Measurements from ENCODE around the gene HRK. TPM values are rescaled to one million over a fixed set of nuclear protein-coding genes. Genes with fewer than 3 reads are reported as not detected.
"Not testable (repeated sequence)": the region's sequence is repeated elsewhere in the genome, so short reads cannot be mapped to it uniquely, and the experiment has no call there.

Gene HRK
- total and polyA plus RNA-seq, 9 donors, result under 0.01 to 0.30 (median 0.15) TPM; not detected in 3

DNA sequence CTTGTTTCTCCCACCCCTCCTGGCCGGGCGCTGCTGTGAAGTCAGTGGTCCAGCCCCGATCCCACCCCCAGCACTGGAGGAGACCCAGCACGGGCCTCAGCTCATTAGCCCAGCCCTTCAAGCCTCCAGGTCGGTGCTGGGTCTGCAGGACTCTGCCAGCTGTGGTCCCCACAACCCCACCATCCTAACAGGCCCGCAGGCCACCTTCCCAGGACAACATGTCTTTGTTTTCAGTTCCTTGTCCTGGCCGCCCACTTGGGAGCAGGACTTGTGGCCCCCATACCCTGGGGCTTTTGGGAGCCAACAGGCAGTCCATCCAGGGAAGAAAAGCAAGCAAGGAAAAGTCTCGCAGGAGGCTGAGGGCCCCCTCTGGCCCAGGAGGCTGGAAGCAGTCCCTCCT, 60.0 kb downstream of the HRK start:
- H3K4me3 ChIP-seq, result no peak overlapping the region
- intact Hi-C loops (cut with DNase I), result no loop called here
- no peaks in the 10 kb centered on the region for H3K36me3 ChIP-seq
- H3K9me3 ChIP-seq, result no peaks in the 10 kb centered on the region
- H3K27me3 ChIP-seq, result no peaks in the 10 kb centered on the region
- DNase-seq, result peak in 1 of 5 donors; percentile 23
- H3K27ac ChIP-seq, result no peak overlapping the region
- TF ChIP-seq, protein P1, sequence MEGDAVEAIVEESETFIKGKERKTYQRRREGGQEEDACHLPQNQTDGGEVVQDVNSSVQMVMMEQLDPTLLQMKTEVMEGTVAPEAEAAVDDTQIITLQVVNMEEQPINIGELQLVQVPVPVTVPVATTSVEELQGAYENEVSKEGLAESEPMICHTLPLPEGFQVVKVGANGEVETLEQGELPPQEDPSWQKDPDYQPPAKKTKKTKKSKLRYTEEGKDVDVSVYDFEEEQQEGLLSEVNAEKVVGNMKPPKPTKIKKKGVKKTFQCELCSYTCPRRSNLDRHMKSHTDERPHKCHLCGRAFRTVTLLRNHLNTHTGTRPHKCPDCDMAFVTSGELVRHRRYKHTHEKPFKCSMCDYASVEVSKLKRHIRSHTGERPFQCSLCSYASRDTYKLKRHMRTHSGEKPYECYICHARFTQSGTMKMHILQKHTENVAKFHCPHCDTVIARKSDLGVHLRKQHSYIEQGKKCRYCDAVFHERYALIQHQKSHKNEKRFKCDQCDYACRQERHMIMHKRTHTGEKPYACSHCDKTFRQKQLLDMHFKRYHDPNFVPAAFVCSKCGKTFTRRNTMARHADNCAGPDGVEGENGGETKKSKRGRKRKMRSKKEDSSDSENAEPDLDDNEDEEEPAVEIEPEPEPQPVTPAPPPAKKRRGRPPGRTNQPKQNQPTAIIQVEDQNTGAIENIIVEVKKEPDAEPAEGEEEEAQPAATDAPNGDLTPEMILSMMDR (IDR thresholded peaks at IDR 0.05), result no peak
- TF ChIP-seq POLR2A (IDR thresholded peaks at IDR 0.05), result no peak
- TF ChIP-seq EP300 (IDR thresholded peaks at IDR 0.05), result no peak
- peaks cover 4% of the 10 kb centered on the region for H3K4me1 ChIP-seq (ENCODE audit: insufficient read depth)
- 66 to 78% (median 72%) methylated on average over 8 of the region's 8 CpGs for WGBS, 3 donors

GRCh38 chr12:116820064-116820656, 61.1 kb downstream of the HRK start:
- no peaks in the 10 kb centered on the region for H3K9me3 ChIP-seq
- TF ChIP-seq EP300 (IDR thresholded peaks at IDR 0.05), result no peak
- TF ChIP-seq, protein P1 (IDR thresholded peaks at IDR 0.05), result no peak
- TF ChIP-seq POLR2A (IDR thresholded peaks at IDR 0.05), result no peak

DNA sequence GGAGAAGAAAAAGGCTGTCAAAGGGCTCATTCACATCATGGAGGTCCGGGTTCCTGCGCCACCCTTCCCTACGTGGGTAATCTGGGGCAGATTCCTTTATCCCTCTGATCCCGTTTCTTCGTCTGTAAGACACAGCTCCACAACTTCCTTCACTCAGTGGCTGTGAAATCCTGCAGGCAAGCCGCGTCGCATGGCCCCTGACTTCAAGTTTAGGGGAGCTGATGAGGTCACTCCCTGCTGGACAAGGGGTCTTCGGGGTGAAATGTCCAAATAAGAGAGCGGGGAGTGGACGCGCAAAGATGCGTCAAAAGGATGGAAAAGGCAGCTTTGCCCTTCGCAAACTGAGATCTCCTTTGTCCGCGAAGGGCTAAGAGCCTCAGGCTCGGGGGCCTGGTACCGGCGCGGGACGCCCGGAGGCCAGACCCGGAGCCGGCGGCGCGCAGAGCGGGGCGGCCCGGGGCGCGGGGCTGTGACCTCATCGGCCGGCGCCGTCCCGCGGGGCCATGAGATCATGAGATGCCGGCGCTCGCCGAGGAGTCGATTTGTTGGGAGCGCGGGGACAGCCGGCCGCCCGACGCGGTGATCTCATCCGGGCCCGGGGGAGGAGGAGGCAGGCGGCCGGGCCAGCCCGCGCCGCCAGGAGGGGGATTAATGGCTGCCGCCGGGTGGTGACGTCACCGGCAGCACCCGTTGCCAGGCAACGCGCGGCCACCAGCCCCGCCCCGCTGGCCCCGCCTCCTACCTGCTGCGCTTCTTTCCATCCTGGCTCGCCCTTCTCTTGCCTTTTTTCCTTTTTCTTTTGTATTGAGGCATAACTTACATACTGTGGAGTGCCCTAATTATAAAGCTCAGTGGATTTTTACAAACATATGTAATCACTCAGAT, 62.1 kb downstream of the HRK start:
- no peaks in the 10 kb centered on the region for H3K36me3 ChIP-seq
- DNase-seq, result peak; percentile 91 to 94 (median 93)
- TF ChIP-seq POLR2A (IDR thresholded peaks at IDR 0.05), result peak; percentile 77
- TF ChIP-seq, protein P1 (IDR thresholded peaks at IDR 0.05), result peak in 2 of 3 donors; percentile 16 to 32
- TF ChIP-seq EP300 (IDR thresholded peaks at IDR 0.05), result peak; percentile 15
- H3K4me1 ChIP-seq (ENCODE audit: insufficient read depth), result peaks cover 4% of the 10 kb centered on the region
- H3K9me3 ChIP-seq, result no peaks in the 10 kb centered on the region
- intact Hi-C loops (cut with DNase I), result loop anchor here in 1 of 4 donors (2.0 kb wide), 1 partner anchor 82 kb away; no protein-coding TSS in a partner anchor
- H3K27ac ChIP-seq, result peak overlapping the region; percentile 68 to 92
- peak overlapping the region; percentile 80 for H3K4me3 ChIP-seq
- 1% methylated on average over 53 to 70 of the region's 70 CpGs for WGBS, 3 donors
- no peaks in the 10 kb centered on the region for H3K27me3 ChIP-seq

More at GRCh38 chr12:116820064-116820656, 61.1 kb downstream of the HRK start:
- no peak overlapping the region for H3K4me3 ChIP-seq
- 81 to 91% (median 87%) methylated on average over 10 of the region's 10 CpGs for WGBS, 3 donors
- H3K27ac ChIP-seq, result no peak overlapping the region
- H3K4me1 ChIP-seq (ENCODE audit: insufficient read depth), result peaks cover 4% of the 10 kb centered on the region
- peak in 2 of 5 donors; percentile 27 to 33 for DNase-seq
- intact Hi-C loops (cut with DNase I), result no loop called here
- no peaks in the 10 kb centered on the region for H3K36me3 ChIP-seq
- H3K27me3 ChIP-seq, result no peaks in the 10 kb centered on the region

- no peaks in the 10 kb centered on the region for H3K27me3 ChIP-seq
- H3K4me3 ChIP-seq, result peak overlapping the region; percentile 80
- no peaks in the 10 kb centered on the region for H3K9me3 ChIP-seq
- peak overlapping the region; percentile 68 to 92 for H3K27ac ChIP-seq
- TF ChIP-seq EP300 (IDR thresholded peaks at IDR 0.05) (no peak), POLR2A (IDR thresholded peaks at IDR 0.05) (no peak)
- TF ChIP-seq, protein P1 (IDR thresholded peaks at IDR 0.05), result no peak
- intact Hi-C loops (cut with DNase I), result loop anchor here in 1 of 4 donors (2.0 kb wide), 1 partner anchor 82 kb away; no protein-coding TSS in a partner anchor
- H3K4me1 ChIP-seq (ENCODE audit: insufficient read depth), result peaks cover 4% of the 10 kb centered on the region
- peak; percentile 21 to 55 (median 37) for DNase-seq
- no peaks in the 10 kb centered on the region for H3K36me3 ChIP-seq
- 38 to 48% (median 39%) methylated on average over 11 of the region's 11 CpGs for WGBS, 3 donors
Observed at GRCh38 chr12:116818341-116818856, 62.8 kb downstream of the HRK start.

- intact Hi-C loops (cut with DNase I); H3K27me3 ChIP-seq; DNase-seq; H3K27ac ChIP-seq; H3K4me3 ChIP-seq; H3K4me1 ChIP-seq (ENCODE audit: insufficient read depth); H3K9me3 ChIP-seq; H3K36me3 ChIP-seq: not testable (repeated sequence)
- WGBS, 3 donors, result 81 to 90% (median 85%) methylated on average over 10 of the region's 10 CpGs
Observed at GRCh38 chr12:116814766-116815165, 66.5 kb downstream of the HRK start.
